HEK293 (cell line): ENCODE measurements around the gene CTIF.

Experiments used
- OSR2 ChIP-seq: fragments of 450-650 bp; formaldehyde crosslinking; IDR thresholded peaks from 2 replicates; pipeline ENCODE4 v1.5.1; 2016; ENCODE audit warnings: missing biosample characterization, missing genetic modification characterization
- PRDM1 ChIP-seq: fragments of 450-650 bp; formaldehyde crosslinking; IDR thresholded peaks from 2 replicates; pipeline ENCODE4; 2016; ENCODE audit warnings: missing biosample characterization, missing genetic modification characterization
- ZFP37 ChIP-seq: fragments of 450-650 bp; formaldehyde crosslinking; IDR thresholded peaks from 2 replicates; pipeline ENCODE4 v1.5.1; 2016; ENCODE audit warnings: missing biosample characterization, missing genetic modification characterization
- ZNF121 ChIP-seq: fragments of 450-650 bp; formaldehyde crosslinking; IDR thresholded peaks from 2 replicates; pipeline ENCODE4 v1.5.1; 2016; ENCODE audit warnings: missing biosample characterization, missing genetic modification characterization
- ZNF473 ChIP-seq: fragments of 450-650 bp; formaldehyde crosslinking; IDR thresholded peaks from 2 replicates; pipeline ENCODE4 v1.5.1; 2017; ENCODE audit warnings: missing biosample characterization, missing genetic modification characterization
- ZNF549 ChIP-seq: fragments of 450-650 bp; IDR thresholded peaks from 2 replicates; pipeline ENCODE4 v1.5.1; 2018; ENCODE audit warnings: missing biosample characterization, missing genetic modification characterization, mild to moderate bottlenecking, inconsistent platforms, moderate library complexity
- ZNF555 ChIP-seq: fragments of 450-650 bp; formaldehyde crosslinking; conservative IDR thresholded peaks from 2 replicates; pipeline ENCODE4 v1.5.1; 2017; ENCODE audit warnings: missing biosample characterization, mild to moderate bottlenecking, missing genetic modification characterization, inconsistent platforms
- ZNF701 ChIP-seq: fragments of 450-650 bp; formaldehyde crosslinking; IDR thresholded peaks from 2 replicates; pipeline ENCODE4 v1.5.1; 2016; ENCODE audit warnings: missing biosample characterization, missing genetic modification characterization
- TF ChIP-seq, protein P1 (sequence below): fragments of 450-650 bp; formaldehyde crosslinking; IDR thresholded peaks from 2 replicates; pipeline ENCODE4 v1.5.1; 2016; ENCODE audit warnings: missing biosample characterization, missing genetic modification characterization
- TF ChIP-seq, protein P2 (sequence below): fragments of 450-650 bp; formaldehyde crosslinking; IDR thresholded peaks from 2 replicates; pipeline ENCODE4 v1.5.1; 2016; ENCODE audit warnings: missing biosample characterization, missing genetic modification characterization, low read depth

DNA sequence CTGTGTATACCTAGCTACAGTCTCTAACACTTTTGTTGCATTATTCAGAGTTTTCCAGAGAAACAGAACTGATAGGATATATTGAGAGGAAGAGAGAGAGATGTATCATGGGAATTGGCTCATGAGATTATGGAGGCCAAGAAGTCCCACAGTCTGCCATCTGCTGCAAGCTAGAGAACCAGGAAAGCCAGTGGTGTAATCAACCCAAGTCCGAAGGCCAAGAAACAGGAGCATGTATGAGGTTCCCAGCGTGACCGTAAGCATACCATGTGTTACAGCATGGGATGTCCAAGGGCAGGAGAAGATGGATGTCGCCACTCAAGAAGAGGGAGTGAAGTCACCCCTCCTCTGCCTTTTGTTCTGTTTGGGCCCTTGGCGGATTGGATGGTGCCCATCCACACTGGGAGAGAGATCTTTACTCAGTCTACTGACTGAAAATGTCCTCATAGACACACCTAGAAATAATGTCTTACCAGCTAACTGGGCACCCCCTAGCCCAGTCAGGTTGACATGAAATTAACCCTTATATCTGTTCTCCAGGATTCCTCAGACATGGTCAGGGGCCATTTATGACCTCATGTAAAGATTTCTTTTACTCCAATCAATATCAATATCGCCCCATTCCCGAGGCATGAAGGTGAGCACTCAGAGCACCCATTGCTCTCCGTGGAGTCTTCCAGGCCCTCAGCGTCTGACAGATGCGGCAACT lies 179.6 kb downstream of the CTIF start:
- TF ChIP-seq, protein P1, sequence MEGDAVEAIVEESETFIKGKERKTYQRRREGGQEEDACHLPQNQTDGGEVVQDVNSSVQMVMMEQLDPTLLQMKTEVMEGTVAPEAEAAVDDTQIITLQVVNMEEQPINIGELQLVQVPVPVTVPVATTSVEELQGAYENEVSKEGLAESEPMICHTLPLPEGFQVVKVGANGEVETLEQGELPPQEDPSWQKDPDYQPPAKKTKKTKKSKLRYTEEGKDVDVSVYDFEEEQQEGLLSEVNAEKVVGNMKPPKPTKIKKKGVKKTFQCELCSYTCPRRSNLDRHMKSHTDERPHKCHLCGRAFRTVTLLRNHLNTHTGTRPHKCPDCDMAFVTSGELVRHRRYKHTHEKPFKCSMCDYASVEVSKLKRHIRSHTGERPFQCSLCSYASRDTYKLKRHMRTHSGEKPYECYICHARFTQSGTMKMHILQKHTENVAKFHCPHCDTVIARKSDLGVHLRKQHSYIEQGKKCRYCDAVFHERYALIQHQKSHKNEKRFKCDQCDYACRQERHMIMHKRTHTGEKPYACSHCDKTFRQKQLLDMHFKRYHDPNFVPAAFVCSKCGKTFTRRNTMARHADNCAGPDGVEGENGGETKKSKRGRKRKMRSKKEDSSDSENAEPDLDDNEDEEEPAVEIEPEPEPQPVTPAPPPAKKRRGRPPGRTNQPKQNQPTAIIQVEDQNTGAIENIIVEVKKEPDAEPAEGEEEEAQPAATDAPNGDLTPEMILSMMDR, result no peak
- no peak for TF ChIP-seq PRDM1
- no peak for TF ChIP-seq ZNF121 (tag by site-specific recombination)
- TF ChIP-seq OSR2, result no peak
- TF ChIP-seq ZNF701 (tag by site-specific recombination), result no peak
- TF ChIP-seq ZFP37 (tag by site-specific recombination), result no peak
- TF ChIP-seq, protein P2, sequence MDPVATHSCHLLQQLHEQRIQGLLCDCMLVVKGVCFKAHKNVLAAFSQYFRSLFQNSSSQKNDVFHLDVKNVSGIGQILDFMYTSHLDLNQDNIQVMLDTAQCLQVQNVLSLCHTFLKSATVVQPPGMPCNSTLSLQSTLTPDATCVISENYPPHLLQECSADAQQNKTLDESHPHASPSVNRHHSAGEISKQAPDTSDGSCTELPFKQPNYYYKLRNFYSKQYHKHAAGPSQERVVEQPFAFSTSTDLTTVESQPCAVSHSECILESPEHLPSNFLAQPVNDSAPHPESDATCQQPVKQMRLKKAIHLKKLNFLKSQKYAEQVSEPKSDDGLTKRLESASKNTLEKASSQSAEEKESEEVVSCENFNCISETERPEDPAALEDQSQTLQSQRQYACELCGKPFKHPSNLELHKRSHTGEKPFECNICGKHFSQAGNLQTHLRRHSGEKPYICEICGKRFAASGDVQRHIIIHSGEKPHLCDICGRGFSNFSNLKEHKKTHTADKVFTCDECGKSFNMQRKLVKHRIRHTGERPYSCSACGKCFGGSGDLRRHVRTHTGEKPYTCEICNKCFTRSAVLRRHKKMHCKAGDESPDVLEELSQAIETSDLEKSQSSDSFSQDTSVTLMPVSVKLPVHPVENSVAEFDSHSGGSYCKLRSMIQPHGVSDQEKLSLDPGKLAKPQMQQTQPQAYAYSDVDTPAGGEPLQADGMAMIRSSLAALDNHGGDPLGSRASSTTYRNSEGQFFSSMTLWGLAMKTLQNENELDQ (tag by site-specific recombination), result no peak
- TF ChIP-seq ZNF549, result no peak
- TF ChIP-seq ZNF555 (tag by site-specific recombination), result no peak
- TF ChIP-seq ZNF473 (tag by site-specific recombination), result no peak
